K562 (cell line): Measurements from ENCODE around the gene ALG11. TPM values are rescaled to one million over a fixed set of nuclear protein-coding genes. Genes with fewer than 3 reads are reported as not detected.

Experiments
- ATAC-seq: fragments of 200-7000 bp; cut with Tn5 transposase; 3 replicates; pipeline ENCODE4 v1.9.1; 2020; ENCODE audit warnings: moderate library complexity
- BruUV-seq: library from RNA; stranded (reverse); fragments of 400-500 nt; replicated peaks from 2 replicates; lab custom pipeline; 2021; lab: Mats Ljungman, UMichigan
- CTCF ChIA-PET: fragments of 300-600 bp; formaldehyde crosslinking; extraction: SDS; loops from one replicate; lab custom pipeline; 2021; ENCODE audit warnings: low intra/inter-chr PET ratio; lab: Yijun Ruan, JAX
- POLR2A ChIA-PET: fragments of 300-600, 350-650 bp; sonication (Branson Sonifier 250); formaldehyde crosslinking; extraction: SDS; loops from one replicate; lab custom pipeline; 2021; ENCODE audit warnings: antibody characterized with exemption, inconsistent platforms; lab: Yijun Ruan, JAX
- DNase-seq, 4 experiments: peaks; one replicate each; pipeline versions ENCODE4 v3.0.0 to v3.0.0-alpha.2; 2011 to 2018; ENCODE audit warnings: low spot score in 3 of 4, mixed read lengths in 3 of 4; ENCODE audit errors: extremely low read depth in 1 of 4
- FAIRE-seq: peaks from 2 replicates; lab custom pipeline; 2011; peaks lifted over from hg19 to GRCh38; lab: Jason Lieb, UNC
- H2AFZ ChIP-seq: 2 replicates; pipeline ENCODE4 v1.6.0; 2011; ENCODE audit warnings: low read depth, low read length, control low read depth, inconsistent platforms
- H3K27ac ChIP-seq: fragments of 200-600 bp; 3 replicates; pipeline ENCODE4 v1.8.0; 2011; ENCODE audit warnings: low read depth, mild to moderate bottlenecking, control low read depth, inconsistent platforms, low read length, moderate library complexity, mixed read lengths; ENCODE audit errors: extremely low read depth
- H3K27me3 ChIP-seq, 2 experiments: fragments of 300-600 bp in 1 of 2; 2 replicates in 1 of 2; 3 replicates in 1 of 2; pipeline versions ENCODE4 v1.6.0 to v1.8.0; 2011; ENCODE audit warnings: inconsistent platforms in 2 of 2, low read length in 2 of 2, mild to moderate bottlenecking in 1 of 2, mixed read lengths in 1 of 2, moderate library complexity in 1 of 2; ENCODE audit not compliant: control insufficient read depth in 2 of 2, insufficient read depth in 2 of 2
- H3K36me3 ChIP-seq: fragments of 300-600 bp; 3 replicates; pipeline ENCODE4 v1.8.0; 2011; ENCODE audit warnings: mild to moderate bottlenecking, low read length, inconsistent platforms; ENCODE audit not compliant: control insufficient read depth, insufficient read depth
- H3K4me1 ChIP-seq, 2 experiments: fragments of 200-600 bp in 1 of 2; replicated peaks in 1 of 2; 2 replicates in 1 of 2; 3 replicates in 1 of 2; pipeline versions ENCODE4 v1.5.1 to v1.8.0; 2011; ENCODE audit warnings: inconsistent platforms in 2 of 2, low read length in 2 of 2, mild to moderate bottlenecking in 1 of 2, mixed read lengths in 1 of 2, moderate library complexity in 1 of 2; ENCODE audit not compliant: control insufficient read depth in 2 of 2, insufficient read depth in 2 of 2
- H3K4me2 ChIP-seq: 2 replicates; pipeline ENCODE4 v1.6.1; 2011; ENCODE audit warnings: low read length, control low read depth, inconsistent platforms, mixed read lengths; ENCODE audit not compliant: insufficient read depth
- H3K4me3 ChIP-seq: fragments of 200-600 bp; sonication (generic), shearing (Covaris generic); 2 replicates; pipeline ENCODE4 v1.5.1; 2016; ENCODE audit warnings: control low read depth, inconsistent platforms
- H3K79me2 ChIP-seq: fragments of 200-600 bp; 3 replicates; pipeline ENCODE4 v1.8.0; 2011; ENCODE audit warnings: low read length, inconsistent platforms; ENCODE audit not compliant: control insufficient read depth, insufficient read depth
- H3K9ac ChIP-seq, 2 experiments: 2 replicates each; pipeline versions ENCODE4 v1.6.0 to v1.6.1; 2011; ENCODE audit warnings: low read depth in 2 of 2, low read length in 2 of 2, control low read depth in 1 of 2, inconsistent platforms in 1 of 2, mild to moderate bottlenecking in 1 of 2, mixed read lengths in 1 of 2; ENCODE audit not compliant: insufficient read depth in 1 of 2
- H3K9me1 ChIP-seq: one replicate; pipeline ENCODE4 v1.6.0; 2011; ENCODE audit warnings: inconsistent platforms, mild to moderate bottlenecking, low read length, moderate library complexity; ENCODE audit not compliant: control insufficient read depth, insufficient read depth
- H3K9me3 ChIP-seq: replicated peaks from 2 replicates; pipeline ENCODE4 v1.5.1; 2011; ENCODE audit warnings: low read depth, low read length, inconsistent platforms; ENCODE audit not compliant: control insufficient read depth, insufficient read depth
- H4K20me1 ChIP-seq: replicated peaks from 2 replicates; pipeline ENCODE4 v1.6.1; 2011; ENCODE audit warnings: low read length, inconsistent platforms, mixed read lengths; ENCODE audit not compliant: control insufficient read depth, insufficient read depth
- ADNP ChIP-seq: fragments of 200-800 bp; sonication (Bioruptor generic); IDR thresholded peaks from 2 replicates; pipeline ENCODE4 v1.6.1; 2016; ENCODE audit warnings: missing genetic modification characterization, missing compliant biosample characterization
- BCL6 ChIP-seq: fragments of 250-450 bp; sonication (Bioruptor Pico); IDR thresholded peaks from 2 replicates; pipeline ENCODE4 v1.4.0; 2020
- CBFA2T2 ChIP-seq: fragments of 450-650 bp; conservative IDR thresholded peaks from 2 replicates; pipeline ENCODE4 v1.6.1; 2017; ENCODE audit warnings: mild to moderate bottlenecking
- DMBX1 ChIP-seq: fragments of 250-450 bp; sonication (Bioruptor Pico); IDR thresholded peaks from 2 replicates; pipeline ENCODE4 v1.8.0; 2022; ENCODE audit warnings: inconsistent platforms, mild to moderate bottlenecking, moderate library complexity, borderline replicate concordance
- ETV6 ChIP-seq, 3 experiments: fragments of 150-350 bp in 1 of 3; sonication (generic) in 1 of 3; formaldehyde crosslinking in 1 of 3; IDR thresholded peaks; 2 replicates each; pipeline versions ENCODE4 v1.6.1 to v1.8.0; 2014 to 2022; ENCODE audit warnings: borderline replicate concordance in 2 of 3, low read depth in 2 of 3, antibody characterized with exemption in 1 of 3, low read length in 1 of 3, mild to moderate bottlenecking in 1 of 3, missing genetic modification reagents in 1 of 3
- HES1 ChIP-seq: fragments of 450-650 bp; IDR thresholded peaks from 2 replicates; pipeline ENCODE4 v1.6.1; 2016; ENCODE audit warnings: low read depth, mild to moderate bottlenecking, moderate library complexity
- HNRNPUL1 ChIP-seq: fragments of 200-400 bp; formaldehyde crosslinking; IDR thresholded peaks from 2 replicates; pipeline ENCODE4 v1.6.1; 2017; ENCODE audit warnings: low read length
- KAT7 ChIP-seq: sonication (generic); formaldehyde crosslinking; IDR thresholded peaks from 2 replicates; pipeline ENCODE4 v1.8.0; 2022; ENCODE audit warnings: missing genetic modification reagents, mild to moderate bottlenecking, borderline replicate concordance
- KDM2B ChIP-seq: fragments of 250-450 bp; sonication (Bioruptor Pico); IDR thresholded peaks from 2 replicates; pipeline ENCODE4 v1.8.0; 2021; ENCODE audit warnings: mild to moderate bottlenecking, moderate library complexity
- MCM2 ChIP-seq: fragments of 450-650 bp; IDR thresholded peaks from 2 replicates; pipeline ENCODE4 v1.6.1; 2017; ENCODE audit warnings: low read depth, mild to moderate bottlenecking
- NEUROD1 ChIP-seq: fragments of 150-350 bp; IDR thresholded peaks from 2 replicates; pipeline ENCODE4 v1.6.1; 2014; ENCODE audit warnings: borderline replicate concordance, low read length, low read depth; ENCODE audit not compliant: partially characterized antibody
- RBM17 ChIP-seq: fragments of 200-400 bp; formaldehyde crosslinking; IDR thresholded peaks from 2 replicates; pipeline ENCODE4 v1.6.1; 2017; ENCODE audit warnings: low read depth, mild to moderate bottlenecking, low read length, borderline replicate concordance
- SMAD1 ChIP-seq: fragments of 150-350 bp; IDR thresholded peaks from 2 replicates; pipeline ENCODE4 v1.6.1; 2014; ENCODE audit warnings: low read length, low read depth; ENCODE audit not compliant: partially characterized antibody
- TFAM ChIP-seq: fragments of 250-450 bp; sonication (Bioruptor Pico); conservative IDR thresholded peaks from 2 replicates; pipeline ENCODE4 v1.5.0; 2021; ENCODE audit warnings: mild to moderate bottlenecking, moderate library complexity
- TFAP4 ChIP-seq: sonication (generic); formaldehyde crosslinking; IDR thresholded peaks from 2 replicates; pipeline ENCODE4 v1.8.0; 2022; ENCODE audit warnings: missing genetic modification reagents, mild to moderate bottlenecking, moderate library complexity, borderline replicate concordance
- TOE1 ChIP-seq, 2 experiments: fragments of 450-650 bp in 1 of 2; sonication (generic) in 1 of 2; formaldehyde crosslinking in 1 of 2; IDR thresholded peaks; 2 replicates each; pipeline versions ENCODE4 v1.7.1 to v1.8.0; 2016 to 2022; ENCODE audit warnings: borderline replicate concordance in 2 of 2, mild to moderate bottlenecking in 2 of 2, antibody characterized with exemption in 1 of 2, inconsistent platforms in 1 of 2, low read depth in 1 of 2, missing genetic modification reagents in 1 of 2, moderate library complexity in 1 of 2
- ZFX ChIP-seq: sonication (generic); formaldehyde crosslinking; IDR thresholded peaks from 2 replicates; pipeline ENCODE4 v1.8.0; 2022; ENCODE audit warnings: mild to moderate bottlenecking, missing genetic modification reagents, moderate library complexity
- ZNF217 ChIP-seq: sonication (generic); formaldehyde crosslinking; IDR thresholded peaks from 2 replicates; pipeline ENCODE4 v1.8.0; 2022; ENCODE audit warnings: mild to moderate bottlenecking, missing genetic modification reagents
- ZNF280B ChIP-seq: fragments of 250-450 bp; sonication (Bioruptor Pico); IDR thresholded peaks from 2 replicates; pipeline ENCODE4 v1.5.1; 2021; ENCODE audit warnings: mild to moderate bottlenecking
- ZNF79 ChIP-seq: fragments of 250-450 bp; sonication (Bioruptor Pico); IDR thresholded peaks from 2 replicates; pipeline ENCODE4 v1.4.0; 2020; ENCODE audit warnings: low read depth, mild to moderate bottlenecking, moderate library complexity
- WGBS: fragments of 100-300 bp; shearing (Covaris generic); methylation state at CpG from one replicate; pipeline ENCODE4 v1.1.6; 2016; ENCODE audit warnings: low coverage, mixed read lengths; ENCODE audit not compliant: insufficient coverage; ENCODE audit errors: missing lambda C conversion rate; 5-methylcytosine and 5-hydroxymethylcytosine counted together
- in situ Hi-C: fragments of 300-500 bp; cut with MboI; formaldehyde crosslinking; loops from 4 replicates; pipeline ENCODE4 v1.15.0; 2018; ENCODE audit warnings: inconsistent platforms, mixed read lengths
- intact Hi-C: fragments of 100-400 bp; cut with micrococcal nuclease; formaldehyde crosslinking; loops from 2 replicates; pipeline ENCODE4 v1.14.2; 2022
- polyA plus RNA-seq, 8 experiments: library from polyadenylated mRNA; depleted of rRNA in 4 of 8; stranded (reverse) in 5 of 8; unstranded in 3 of 8; fragments of >200 nt; fragmentation: Nextera tagmentation in 2 of 8; fragmentation: Illumina TruSeq in 1 of 8; extraction: Ambion mirVana in 2 of 8; extraction: Trizol in 1 of 8; gene quantifications; 2 replicates each; pipeline versions ENCODE4 v1.2.1 to v1.2.3, GENCODE V29; 2011 to 2014; ENCODE audit warnings: inconsistent platforms in 1 of 8, missing spikeins in 1 of 8
- total RNA-seq, 7 experiments: library from RNA; depleted of rRNA in 6 of 7; stranded (reverse); fragments of >200 nt in 6 of 7; fragmentation: Illumina TruSeq in 2 of 7; extraction: Trizol in 2 of 7; gene quantifications; 2 replicates each; pipeline versions ENCODE4 v1.2.1 to v1.2.3, GENCODE V29; 2011 to 2021; ENCODE audit warnings: low replicate concordance in 1 of 7

The ALG11 gene
- total and polyA plus RNA-seq, 9 of the 15 experiments (the other 6 are each of a cell fraction or from before 2014, with no cell fraction given), result 7.3 to 19.2 (median 16.3) TPM

GRCh38 chr13:51974482-51974881 lies 37.7 kb upstream of the ALG11 start:
- FAIRE-seq, result peak; percentile 85
- ChIA-PET POLR2A (interaction anchor here (1.0 to 1.9 kb wide), 4 partner anchors 9 to 17 kb away, joined by 4 to 7 read pairs (median 5); no protein-coding TSS in a partner anchor), CTCF (no interaction called here)
- TF ChIP-seq BCL6 (CRISPR knock-in tag) (no peak), RBM17 (no peak), SMAD1 (no peak), ADNP (tag) (no peak), ZNF280B (CRISPR knock-in tag) (no peak), HNRNPUL1 (no peak), ETV6 (IDR thresholded peaks at IDR 0.05; ENCODE audit: borderline replicate concordance in 1 of 2, low read depth in 2 of 2, low read length in 1 of 2) (no peak), ETV6 (CRISPR knock-in tag; IDR thresholded peaks at IDR 0.05; ENCODE audit: borderline replicate concordance) (no peak), MCM2 (no peak), ZFX (CRISPR knock-in tag) (no peak), NEUROD1 (no peak), CBFA2T2 (peak; percentile 76), TOE1 (IDR thresholded peaks at IDR 0.05; ENCODE audit: borderline replicate concordance) (no peak), TOE1 (CRISPR knock-in tag; IDR thresholded peaks at IDR 0.05; ENCODE audit: borderline replicate concordance, low read depth) (no peak), KAT7 (CRISPR knock-in tag) (no peak), TFAP4 (CRISPR knock-in tag) (no peak), HES1 (no peak), KDM2B (no peak), ZNF79 (CRISPR knock-in tag) (no peak), ZNF217 (no peak), TFAM (no peak), DMBX1 (no peak; the same call in 1 of the 2 replicates)

More at GRCh38 chr13:51974482-51974881, 37.7 kb upstream of the ALG11 start:
- WGBS, result 2% methylated on average over 6 of the region's 6 CpGs
- Histone ChIP-seq H4K20me1 (no peaks in the 10 kb centered on the region), H3K4me3 (no peak overlapping the region), H3K36me3 (peaks cover 35% of the 10 kb centered on the region), H3K9ac (peak overlapping the region; percentile 26 to 63; a peak in 2 of 4 replicates), H3K79me2 (peaks cover 76% of the 10 kb centered on the region), H3K27ac (peak overlapping the region; percentile 60), H3K4me2 (peak overlapping the region; percentile 67), H3K9me1 (no peaks in the 10 kb centered on the region), H3K4me1 (peaks cover 22 to 36% of the 10 kb centered on the region in 2 experiments), H2AFZ (0 out of 2 replicates have a peak overlapping the region, but pooled peaks have one; percentile 1), H3K27me3 (no peaks in the 10 kb centered on the region), H3K9me3 (no peaks in the 10 kb centered on the region; the same call in 1 of the 2 replicates)
- intact Hi-C loops (no loop called here), in situ Hi-C loops (no loop called here)
- peak; percentile 72 for ATAC-seq
- DNase-seq, result peak in 2 of 4 experiments; percentile 76 to 83
- no TSS peak for BruUV-seq
